Liver (tissue), 9 donors: ENCODE data around the gene MTMR12. TPM values are rescaled to one million over a fixed set of nuclear protein-coding genes. Genes with fewer than 3 reads are reported as not detected.

ENCODE experiments used
- DNase-seq: peaks from one replicate; pipeline ENCODE4 v3.0.0-alpha.2; 2017; ENCODE audit warnings: low spot score
- H3K27ac ChIP-seq, 2 donors: one replicate each; pipeline ENCODE4 v1.7.0; 2013; ENCODE audit warnings: inconsistent platforms in 2 of 2, low read length in 2 of 2, control low read depth in 1 of 2, low read depth in 1 of 2, mild to moderate bottlenecking in 1 of 2
- H3K27me3 ChIP-seq, 4 donors: one replicate each; pipeline versions ENCODE4 v1.6.1 to v1.7.0; 2013; ENCODE audit warnings: low read length in 3 of 4, inconsistent platforms in 1 of 4, mild to moderate bottlenecking in 1 of 4, moderate library complexity in 1 of 4; ENCODE audit not compliant: control insufficient read depth in 4 of 4, insufficient read depth in 4 of 4
- H3K36me3 ChIP-seq, 4 donors: one replicate each; pipeline versions ENCODE4 v1.6.1 to v1.7.0; 2013; ENCODE audit warnings: low read length in 3 of 4, mild to moderate bottlenecking in 3 of 4, low read depth in 1 of 4, moderate library complexity in 1 of 4; ENCODE audit not compliant: control insufficient read depth in 4 of 4, insufficient read depth in 3 of 4
- H3K4me1 ChIP-seq, 4 donors: one replicate each; pipeline versions ENCODE4 v1.6.1 to v1.7.0; 2013; ENCODE audit warnings: low read length in 3 of 4, mild to moderate bottlenecking in 3 of 4, moderate library complexity in 1 of 4; ENCODE audit not compliant: control insufficient read depth in 4 of 4, insufficient read depth in 4 of 4
- H3K4me3 ChIP-seq, 3 donors: one replicate each; pipeline versions ENCODE4 v1.6.1 to v1.7.0; 2013; ENCODE audit warnings: low read length in 3 of 3, control low read depth in 1 of 3, low read depth in 1 of 3, mild to moderate bottlenecking in 1 of 3
- H3K9ac ChIP-seq, 2 donors: one replicate each; pipeline ENCODE4 v1.7.0; 2013; ENCODE audit warnings: low read length in 2 of 2, mild to moderate bottlenecking in 2 of 2, moderate library complexity in 2 of 2, control low read depth in 1 of 2, low read depth in 1 of 2
- H3K9me3 ChIP-seq, 4 donors: one replicate each; pipeline versions ENCODE4 v1.6.1 to v1.7.0; 2013; ENCODE audit warnings: low read length in 3 of 4; ENCODE audit not compliant: control insufficient read depth in 4 of 4
- EGR1 ChIP-seq, 2 donors: IDR thresholded peaks; 2 replicates each; pipeline ENCODE4 v1.6.1; 2016 to 2018; ENCODE audit warnings: antibody characterized with exemption in 2 of 2, low read depth in 2 of 2
- FOXA2 ChIP-seq: IDR thresholded peaks from 2 replicates; pipeline ENCODE4 v1.6.1; 2016; ENCODE audit warnings: antibody characterized with exemption
- GABPA ChIP-seq, 2 donors: IDR thresholded peaks in 1 of 2; conservative IDR thresholded peaks in 1 of 2; 2 replicates each; pipeline ENCODE4 v1.6.1; 2016; ENCODE audit warnings: antibody characterized with exemption in 2 of 2, mild to moderate bottlenecking in 1 of 2, moderate library complexity in 1 of 2
- HNF4G ChIP-seq: IDR thresholded peaks from 2 replicates; pipeline ENCODE4 v1.6.1; 2016; ENCODE audit warnings: antibody characterized with exemption
- NR2F2 ChIP-seq: IDR thresholded peaks from 2 replicates; pipeline ENCODE4 v1.6.1; 2016; ENCODE audit warnings: antibody characterized with exemption
- RAD21 ChIP-seq, 2 donors: IDR thresholded peaks; 2 replicates each; pipeline ENCODE4 v1.6.1; 2016; ENCODE audit warnings: antibody characterized with exemption in 2 of 2, mild to moderate bottlenecking in 2 of 2
- RXRA ChIP-seq, 2 donors: IDR thresholded peaks; 2 replicates each; pipeline ENCODE4 v1.6.1; 2017 to 2018; ENCODE audit warnings: antibody characterized with exemption in 2 of 2, mild to moderate bottlenecking in 1 of 2
- TAF1 ChIP-seq: conservative IDR thresholded peaks from 2 replicates; pipeline ENCODE4 v1.6.1; 2016; ENCODE audit warnings: antibody characterized with exemption, mild to moderate bottlenecking
- YY1 ChIP-seq: IDR thresholded peaks from 2 replicates; pipeline ENCODE4 v1.6.1; 2016; ENCODE audit warnings: antibody characterized with exemption, mild to moderate bottlenecking
- WGBS: extraction: QIAGEN DNeasy Blood & Tissue Kit; methylation state at CpG from one replicate; pipeline ENCODE4 v1.1.7; 2013; 5-methylcytosine and 5-hydroxymethylcytosine counted together
- polyA plus RNA-seq, 2 donors: library from polyadenylated mRNA; stranded (reverse) in 1 of 2; unstranded in 1 of 2; fragments of 200-250 nt in 1 of 2; fragments of >200 nt in 1 of 2; fragmentation: Nextera tagmentation in 1 of 2; extraction: Ambion mirVana in 1 of 2; gene quantifications; one replicate each; pipeline versions ENCODE4 v1.2.1 to v1.2.3, GENCODE V29; 2013 to 2015
- total RNA-seq, 2 donors: library from RNA; depleted of rRNA; stranded (reverse); fragments of >200 nt; gene quantifications; one replicate each; pipeline ENCODE4 v1.2.3, GENCODE V29; 2014
- TF ChIP-seq, protein P1 (sequence below): IDR thresholded peaks from 2 replicates; pipeline ENCODE4 v1.6.1; 2016; ENCODE audit warnings: antibody characterized with exemption
- TF ChIP-seq, protein P2 (sequence below): IDR thresholded peaks from 2 replicates; pipeline ENCODE4 v1.6.1; 2016; ENCODE audit warnings: antibody characterized with exemption, mild to moderate bottlenecking
- TF ChIP-seq, protein P3 (sequence below): fragments of 150-350 bp; IDR thresholded peaks from 2 replicates; pipeline ENCODE4 v1.5.1; 2017; ENCODE audit warnings: improper control_type of control experiment, low read depth, low read length; ENCODE audit not compliant: missing input control
- TF ChIP-seq, protein P4 (sequence below): IDR thresholded peaks from 2 replicates; pipeline ENCODE4 v1.6.1; 2016; ENCODE audit warnings: antibody characterized with exemption
- donor health status: healthy.
- donor health status: healthy.
- donor health status: healthy.
- donor health status: healthy.
- donor health status: healthy.

Gene MTMR12
- total and polyA plus RNA-seq, 4 donors: 4.4 to 28.7 (median 15.8) TPM

DNA sequence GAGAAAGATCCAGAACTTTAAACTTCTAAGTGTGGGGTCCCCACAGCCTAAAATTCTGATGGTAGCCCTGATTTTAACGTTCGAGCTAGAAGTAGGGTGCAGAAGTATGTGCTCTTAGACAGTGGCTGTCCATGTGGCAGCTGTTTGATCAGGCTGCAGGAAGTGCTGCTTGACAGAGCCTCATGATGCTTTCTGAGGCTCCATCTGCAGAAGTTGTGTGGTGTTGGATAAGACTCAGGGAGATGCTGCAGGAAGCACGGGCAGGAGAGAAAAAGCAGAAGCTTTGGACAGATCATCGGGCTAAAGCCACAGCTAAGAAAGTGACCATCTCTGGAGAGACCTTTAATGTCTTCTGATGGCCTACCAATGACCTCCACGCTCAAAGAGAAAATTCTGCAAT is 8.1 kb downstream of the MTMR12 start:
- DNase-seq: no peak
- Histone ChIP-seq H3K36me3 (no peaks in the 10 kb centered on the region), H3K9ac (no peak overlapping the region), H3K27me3 (no peaks in the 10 kb centered on the region), H3K4me3 (no peak overlapping the region), H3K9me3 (no peaks in the 10 kb centered on the region), H3K27ac (no peak overlapping the region), H3K4me1 (peaks cover 4 to 48% (median 24%) of the 10 kb centered on the region in 4 donors)
- TF ChIP-seq TAF1: no peak
- no peak for TF ChIP-seq YY1
- TF ChIP-seq HNF4G: no peak
- no peak for TF ChIP-seq NR2F2
- TF ChIP-seq RAD21 (IDR thresholded peaks at IDR 0.05): no peak
- TF ChIP-seq GABPA (IDR thresholded peaks at IDR 0.05 in 1 of 2, conservative IDR thresholded peaks at IDR 0.05 in 1 of 2): no peak
- TF ChIP-seq, protein P1, sequence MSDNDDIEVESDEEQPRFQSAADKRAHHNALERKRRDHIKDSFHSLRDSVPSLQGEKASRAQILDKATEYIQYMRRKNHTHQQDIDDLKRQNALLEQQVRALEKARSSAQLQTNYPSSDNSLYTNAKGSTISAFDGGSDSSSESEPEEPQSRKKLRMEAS: no peak
- TF ChIP-seq, protein P2, sequence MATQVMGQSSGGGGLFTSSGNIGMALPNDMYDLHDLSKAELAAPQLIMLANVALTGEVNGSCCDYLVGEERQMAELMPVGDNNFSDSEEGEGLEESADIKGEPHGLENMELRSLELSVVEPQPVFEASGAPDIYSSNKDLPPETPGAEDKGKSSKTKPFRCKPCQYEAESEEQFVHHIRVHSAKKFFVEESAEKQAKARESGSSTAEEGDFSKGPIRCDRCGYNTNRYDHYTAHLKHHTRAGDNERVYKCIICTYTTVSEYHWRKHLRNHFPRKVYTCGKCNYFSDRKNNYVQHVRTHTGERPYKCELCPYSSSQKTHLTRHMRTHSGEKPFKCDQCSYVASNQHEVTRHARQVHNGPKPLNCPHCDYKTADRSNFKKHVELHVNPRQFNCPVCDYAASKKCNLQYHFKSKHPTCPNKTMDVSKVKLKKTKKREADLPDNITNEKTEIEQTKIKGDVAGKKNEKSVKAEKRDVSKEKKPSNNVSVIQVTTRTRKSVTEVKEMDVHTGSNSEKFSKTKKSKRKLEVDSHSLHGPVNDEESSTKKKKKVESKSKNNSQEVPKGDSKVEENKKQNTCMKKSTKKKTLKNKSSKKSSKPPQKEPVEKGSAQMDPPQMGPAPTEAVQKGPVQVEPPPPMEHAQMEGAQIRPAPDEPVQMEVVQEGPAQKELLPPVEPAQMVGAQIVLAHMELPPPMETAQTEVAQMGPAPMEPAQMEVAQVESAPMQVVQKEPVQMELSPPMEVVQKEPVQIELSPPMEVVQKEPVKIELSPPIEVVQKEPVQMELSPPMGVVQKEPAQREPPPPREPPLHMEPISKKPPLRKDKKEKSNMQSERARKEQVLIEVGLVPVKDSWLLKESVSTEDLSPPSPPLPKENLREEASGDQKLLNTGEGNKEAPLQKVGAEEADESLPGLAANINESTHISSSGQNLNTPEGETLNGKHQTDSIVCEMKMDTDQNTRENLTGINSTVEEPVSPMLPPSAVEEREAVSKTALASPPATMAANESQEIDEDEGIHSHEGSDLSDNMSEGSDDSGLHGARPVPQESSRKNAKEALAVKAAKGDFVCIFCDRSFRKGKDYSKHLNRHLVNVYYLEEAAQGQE: no peak
- WGBS: 75% methylated on average over 5 of the region's 5 CpGs

DNA sequence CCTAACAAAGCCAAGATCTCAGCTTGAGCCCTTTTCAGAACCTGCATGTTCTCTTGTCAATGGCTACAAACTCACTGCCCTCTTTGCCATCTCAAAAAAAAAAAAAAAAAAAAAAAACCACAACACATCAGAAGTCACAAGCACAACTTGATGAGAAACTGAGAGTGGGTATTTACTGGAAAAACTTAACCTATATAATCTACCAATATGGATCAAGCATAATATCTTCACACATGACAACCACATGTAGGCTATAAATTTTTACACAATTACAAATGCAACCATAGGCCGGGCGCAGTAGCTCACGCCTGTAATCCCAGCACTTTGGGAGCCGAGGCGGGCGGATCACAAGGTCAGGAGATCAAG is 9.0 kb downstream of the MTMR12 start:
- Histone ChIP-seq H3K9ac (no peak overlapping the region), H3K4me1 (peaks cover 4 to 49% (median 24%) of the 10 kb centered on the region in 4 donors), H3K27ac (no peak overlapping the region)

DNA sequence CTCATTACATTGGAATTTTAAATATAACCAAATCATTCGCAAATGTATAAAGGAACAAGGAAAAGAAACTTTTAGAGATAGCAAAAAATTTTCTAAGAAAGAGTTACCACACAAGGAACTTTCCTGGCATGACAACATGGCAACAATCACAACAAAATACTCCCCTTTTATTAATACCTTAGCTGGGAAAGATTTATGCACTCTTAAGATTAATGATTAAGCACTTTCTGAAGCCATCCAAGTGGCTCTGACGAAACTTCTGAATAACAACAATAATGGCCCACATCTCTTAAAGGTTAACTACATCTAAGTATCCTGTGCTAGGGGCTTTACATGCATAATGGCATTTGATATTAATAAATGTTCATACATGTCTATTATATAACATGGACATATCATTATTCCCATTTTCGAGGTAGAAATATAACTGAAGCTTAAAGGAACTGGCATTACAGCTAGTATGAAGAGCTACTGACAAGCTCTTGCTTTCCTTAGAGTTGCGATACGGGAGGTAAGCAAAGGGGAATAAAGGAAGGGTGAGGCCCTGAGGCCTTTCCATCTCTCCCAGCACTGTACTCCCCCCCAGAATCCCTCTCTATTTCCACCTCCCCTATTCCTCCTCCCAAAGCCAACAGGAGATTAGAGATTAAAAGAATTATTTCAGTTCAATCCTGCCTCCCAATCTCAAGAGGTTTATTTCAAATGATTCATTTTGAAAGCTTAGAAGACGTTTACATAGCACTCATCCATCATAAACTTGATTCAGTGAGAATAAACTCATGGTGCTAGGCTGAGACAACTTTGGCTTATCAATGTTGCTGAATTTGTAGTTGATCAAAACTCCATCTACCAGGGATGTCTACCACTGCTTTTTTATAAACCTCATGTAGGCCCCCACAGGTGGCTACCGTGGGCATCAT is 9.6 kb downstream of the MTMR12 start:
- 69% methylated on average over 7 of the region's 7 CpGs for WGBS
- H3K4me1 ChIP-seq: peaks cover 4 to 45% (median 23%) of the 10 kb centered on the region in 4 donors
- H3K27ac ChIP-seq: peak overlapping the region in 1 of 2 donors; percentile 45
- no peaks in the 10 kb centered on the region for H3K36me3 ChIP-seq
- no peaks in the 10 kb centered on the region for H3K27me3 ChIP-seq
- H3K9me3 ChIP-seq: no peaks in the 10 kb centered on the region
- no peak for DNase-seq
- no peak overlapping the region for H3K4me3 ChIP-seq
- peak overlapping the region in 1 of 2 donors; percentile 7 for H3K9ac ChIP-seq
- TF ChIP-seq EGR1 (IDR thresholded peaks at IDR 0.05; ENCODE audit: low read depth in 2 of 2) (no peak), RXRA (IDR thresholded peaks at IDR 0.05) (peak in 1 of 2 donors; percentile 11), YY1 (no peak)
- TF ChIP-seq, protein P3, sequence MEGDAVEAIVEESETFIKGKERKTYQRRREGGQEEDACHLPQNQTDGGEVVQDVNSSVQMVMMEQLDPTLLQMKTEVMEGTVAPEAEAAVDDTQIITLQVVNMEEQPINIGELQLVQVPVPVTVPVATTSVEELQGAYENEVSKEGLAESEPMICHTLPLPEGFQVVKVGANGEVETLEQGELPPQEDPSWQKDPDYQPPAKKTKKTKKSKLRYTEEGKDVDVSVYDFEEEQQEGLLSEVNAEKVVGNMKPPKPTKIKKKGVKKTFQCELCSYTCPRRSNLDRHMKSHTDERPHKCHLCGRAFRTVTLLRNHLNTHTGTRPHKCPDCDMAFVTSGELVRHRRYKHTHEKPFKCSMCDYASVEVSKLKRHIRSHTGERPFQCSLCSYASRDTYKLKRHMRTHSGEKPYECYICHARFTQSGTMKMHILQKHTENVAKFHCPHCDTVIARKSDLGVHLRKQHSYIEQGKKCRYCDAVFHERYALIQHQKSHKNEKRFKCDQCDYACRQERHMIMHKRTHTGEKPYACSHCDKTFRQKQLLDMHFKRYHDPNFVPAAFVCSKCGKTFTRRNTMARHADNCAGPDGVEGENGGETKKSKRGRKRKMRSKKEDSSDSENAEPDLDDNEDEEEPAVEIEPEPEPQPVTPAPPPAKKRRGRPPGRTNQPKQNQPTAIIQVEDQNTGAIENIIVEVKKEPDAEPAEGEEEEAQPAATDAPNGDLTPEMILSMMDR: no peak
- TF ChIP-seq, protein P2: no peak

More for the DNA sequence above, 9.0 kb downstream of the MTMR12 start:
- Histone ChIP-seq H3K36me3 (no peaks in the 10 kb centered on the region), H3K9me3 (no peaks in the 10 kb centered on the region), H3K4me3 (no peak overlapping the region), H3K27me3 (no peaks in the 10 kb centered on the region)
- DNase-seq: no peak
- TF ChIP-seq, protein P4, sequence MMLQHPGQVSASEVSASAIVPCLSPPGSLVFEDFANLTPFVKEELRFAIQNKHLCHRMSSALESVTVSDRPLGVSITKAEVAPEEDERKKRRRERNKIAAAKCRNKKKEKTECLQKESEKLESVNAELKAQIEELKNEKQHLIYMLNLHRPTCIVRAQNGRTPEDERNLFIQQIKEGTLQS: no peak
- TF ChIP-seq, protein P1: no peak
- no peak for TF ChIP-seq TAF1
- no peak for TF ChIP-seq FOXA2
- WGBS: 94% methylated on average over 6 of the region's 6 CpGs
